Measurements from ENCODE around the gene SLC16A10.

GRCh38 chr6:111070105-111071005, 16.9 kb upstream of the SLC16A10 start:
- TF ChIP-seq CTCF (IDR thresholded peaks at IDR 0.05; ENCODE audit: extremely low read depth in 1 of 2, insufficient read depth in 1 of 2, low read depth in 1 of 2, low read length in 2 of 2) = no peak
- TF ChIP-seq POLR2A (IDR thresholded peaks at IDR 0.05; ENCODE audit: low read depth, low read length) = no peak
- no peak for TF ChIP-seq POLR2AphosphoS5 (IDR thresholded peaks at IDR 0.05; ENCODE audit: insufficient read depth, low read depth, low read length)
- no peak for TF ChIP-seq GATA2 (IDR thresholded peaks at IDR 0.05; ENCODE audit: insufficient read depth, insufficient read length, low read depth, low read length)
- TF ChIP-seq EZH2 (IDR thresholded peaks at IDR 0.05; ENCODE audit: borderline replicate concordance, low read depth, low read length, severe bottlenecking) = no peak
- no peak for TF ChIP-seq MAX (IDR thresholded peaks at IDR 0.05; ENCODE audit: insufficient read depth, insufficient read length)
- TF ChIP-seq FOS (IDR thresholded peaks at IDR 0.05; ENCODE audit: borderline replicate concordance, insufficient read depth, low read length) = no peak
- no peak for TF ChIP-seq JUN (IDR thresholded peaks at IDR 0.05; ENCODE audit: borderline replicate concordance, insufficient read depth, insufficient read length, low read depth)
- no peak for TF ChIP-seq MYC (IDR thresholded peaks at IDR 0.05; ENCODE audit: low read depth, low read length)

Measured in endothelial cell of umbilical vein (primary cell).